Ishikawa (cell line): Measurements from ENCODE around the gene DYNLRB2.

Experiments
- CEBPB ChIP-seq: IDR thresholded peaks from 2 replicates; pipeline ENCODE4 v1.6.1; 2012
- CREB1 ChIP-seq: IDR thresholded peaks from 2 replicates; pipeline ENCODE4 v1.6.1; 2012; ENCODE audit warnings: low read depth
- EGR1 ChIP-seq: IDR thresholded peaks from 2 replicates; pipeline ENCODE4 v1.6.1; 2012
- EP300 ChIP-seq: IDR thresholded peaks from 2 replicates; pipeline ENCODE4 v1.6.1; 2012; ENCODE audit warnings: borderline replicate concordance
- FOXM1 ChIP-seq: IDR thresholded peaks from 2 replicates; pipeline ENCODE4 v1.6.1; 2012; ENCODE audit warnings: low read depth, borderline replicate concordance
- RAD21 ChIP-seq: IDR thresholded peaks from 2 replicates; pipeline ENCODE4 v1.6.1; 2012; ENCODE audit warnings: low read depth
- TAF1 ChIP-seq: IDR thresholded peaks from 2 replicates; pipeline ENCODE4 v1.6.1; 2012; ENCODE audit warnings: low read depth, mild to moderate bottlenecking
- TCF12 ChIP-seq: IDR thresholded peaks from 2 replicates; pipeline ENCODE4 v1.6.1; 2012; ENCODE audit warnings: low read depth
- TEAD4 ChIP-seq: IDR thresholded peaks from 2 replicates; pipeline ENCODE4 v1.6.1; 2012
- YY1 ChIP-seq: IDR thresholded peaks from 2 replicates; pipeline ENCODE4 v1.6.1; 2012; ENCODE audit warnings: low read depth
- TF ChIP-seq, protein P1 (sequence below): IDR thresholded peaks from 2 replicates; pipeline ENCODE4 v1.6.1; 2012; ENCODE audit warnings: low read depth, mild to moderate bottlenecking
- TF ChIP-seq, protein P2 (sequence below): IDR thresholded peaks from 2 replicates; pipeline ENCODE4 v1.6.1; 2012

- TF ChIP-seq EP300 (no peak), CEBPB (no peak), TAF1 (no peak), EGR1 (no peak), YY1 (no peak), TCF12 (no peak), RAD21 (no peak), FOXM1 (no peak), TEAD4 (no peak), CREB1 (no peak)
- TF ChIP-seq, protein P1, sequence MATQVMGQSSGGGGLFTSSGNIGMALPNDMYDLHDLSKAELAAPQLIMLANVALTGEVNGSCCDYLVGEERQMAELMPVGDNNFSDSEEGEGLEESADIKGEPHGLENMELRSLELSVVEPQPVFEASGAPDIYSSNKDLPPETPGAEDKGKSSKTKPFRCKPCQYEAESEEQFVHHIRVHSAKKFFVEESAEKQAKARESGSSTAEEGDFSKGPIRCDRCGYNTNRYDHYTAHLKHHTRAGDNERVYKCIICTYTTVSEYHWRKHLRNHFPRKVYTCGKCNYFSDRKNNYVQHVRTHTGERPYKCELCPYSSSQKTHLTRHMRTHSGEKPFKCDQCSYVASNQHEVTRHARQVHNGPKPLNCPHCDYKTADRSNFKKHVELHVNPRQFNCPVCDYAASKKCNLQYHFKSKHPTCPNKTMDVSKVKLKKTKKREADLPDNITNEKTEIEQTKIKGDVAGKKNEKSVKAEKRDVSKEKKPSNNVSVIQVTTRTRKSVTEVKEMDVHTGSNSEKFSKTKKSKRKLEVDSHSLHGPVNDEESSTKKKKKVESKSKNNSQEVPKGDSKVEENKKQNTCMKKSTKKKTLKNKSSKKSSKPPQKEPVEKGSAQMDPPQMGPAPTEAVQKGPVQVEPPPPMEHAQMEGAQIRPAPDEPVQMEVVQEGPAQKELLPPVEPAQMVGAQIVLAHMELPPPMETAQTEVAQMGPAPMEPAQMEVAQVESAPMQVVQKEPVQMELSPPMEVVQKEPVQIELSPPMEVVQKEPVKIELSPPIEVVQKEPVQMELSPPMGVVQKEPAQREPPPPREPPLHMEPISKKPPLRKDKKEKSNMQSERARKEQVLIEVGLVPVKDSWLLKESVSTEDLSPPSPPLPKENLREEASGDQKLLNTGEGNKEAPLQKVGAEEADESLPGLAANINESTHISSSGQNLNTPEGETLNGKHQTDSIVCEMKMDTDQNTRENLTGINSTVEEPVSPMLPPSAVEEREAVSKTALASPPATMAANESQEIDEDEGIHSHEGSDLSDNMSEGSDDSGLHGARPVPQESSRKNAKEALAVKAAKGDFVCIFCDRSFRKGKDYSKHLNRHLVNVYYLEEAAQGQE: no peak
- TF ChIP-seq, protein P2, sequence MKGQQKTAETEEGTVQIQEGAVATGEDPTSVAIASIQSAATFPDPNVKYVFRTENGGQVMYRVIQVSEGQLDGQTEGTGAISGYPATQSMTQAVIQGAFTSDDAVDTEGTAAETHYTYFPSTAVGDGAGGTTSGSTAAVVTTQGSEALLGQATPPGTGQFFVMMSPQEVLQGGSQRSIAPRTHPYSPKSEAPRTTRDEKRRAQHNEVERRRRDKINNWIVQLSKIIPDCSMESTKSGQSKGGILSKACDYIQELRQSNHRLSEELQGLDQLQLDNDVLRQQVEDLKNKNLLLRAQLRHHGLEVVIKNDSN: no peak
Measured at GRCh38 chr16:80518436-80518835, 22.4 kb upstream of the DYNLRB2 start.
